ENCODE measurements around the gene MPP2.

Gene MPP2

GRCh38 chr17:43860927-43861622 is 46.3 kb downstream of the MPP2 start:
- DNase-seq (ENCODE audit: low read depth) = no peak
- in situ Hi-C loops (cut with HindIII; ENCODE audit: low sequenced_read_pairs) = no loop called here
- no peak overlapping the region for H3K4me3 ChIP-seq (ENCODE audit: low read depth, low read length)
- TF ChIP-seq CTCF (IDR thresholded peaks at IDR 0.05; ENCODE audit: low read depth, low read length, missing control alignments) = no peak

DNA sequence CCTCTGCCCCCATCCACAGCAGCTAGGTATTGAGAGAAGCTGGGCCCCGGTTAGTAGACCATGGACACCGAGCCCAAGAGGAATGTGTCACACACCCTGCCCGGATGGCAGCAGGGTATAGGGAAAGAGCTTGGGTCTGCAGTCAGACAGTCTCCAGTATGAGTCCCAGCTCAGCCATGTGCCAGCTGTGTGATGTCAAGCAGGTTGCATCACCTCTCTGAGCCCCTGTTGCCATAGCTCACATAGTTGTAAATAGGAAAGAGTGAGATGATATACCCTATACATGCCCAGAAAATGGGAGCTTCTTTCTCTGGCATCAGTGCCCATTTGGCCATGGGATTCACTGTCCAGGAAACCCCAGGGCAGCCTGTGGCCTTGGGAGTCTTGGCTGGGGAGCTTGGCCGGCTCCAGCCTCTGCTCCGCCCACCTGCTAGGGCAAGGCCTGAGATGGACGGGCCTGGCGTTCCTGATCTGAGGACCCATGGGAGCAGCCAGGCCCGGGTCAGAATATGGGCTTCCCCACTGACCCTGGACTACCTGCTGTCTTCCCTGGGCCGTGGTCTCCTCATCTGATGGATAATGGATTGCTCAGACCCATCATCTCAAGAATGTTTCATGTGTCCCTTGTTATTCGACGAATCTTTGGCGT is 47.1 kb downstream of the MPP2 start:
- in situ Hi-C loops (cut with HindIII; ENCODE audit: low sequenced_read_pairs) = no loop called here
- DNase-seq (ENCODE audit: low read depth) = no peak
- H3K4me3 ChIP-seq (ENCODE audit: low read depth, low read length) = no peak overlapping the region
- no peak for TF ChIP-seq CTCF (IDR thresholded peaks at IDR 0.05; ENCODE audit: low read depth, low read length, missing control alignments)

GRCh38 chr17:43857957-43858600 is 49.3 kb downstream of the MPP2 start:
- DNase-seq (ENCODE audit: low read depth) = no peak
- no peak for TF ChIP-seq CTCF (IDR thresholded peaks at IDR 0.05; ENCODE audit: low read depth, low read length, missing control alignments)
- in situ Hi-C loops (cut with HindIII; ENCODE audit: low sequenced_read_pairs) = no loop called here
- no peak overlapping the region for H3K4me3 ChIP-seq (ENCODE audit: low read depth, low read length)

DNA sequence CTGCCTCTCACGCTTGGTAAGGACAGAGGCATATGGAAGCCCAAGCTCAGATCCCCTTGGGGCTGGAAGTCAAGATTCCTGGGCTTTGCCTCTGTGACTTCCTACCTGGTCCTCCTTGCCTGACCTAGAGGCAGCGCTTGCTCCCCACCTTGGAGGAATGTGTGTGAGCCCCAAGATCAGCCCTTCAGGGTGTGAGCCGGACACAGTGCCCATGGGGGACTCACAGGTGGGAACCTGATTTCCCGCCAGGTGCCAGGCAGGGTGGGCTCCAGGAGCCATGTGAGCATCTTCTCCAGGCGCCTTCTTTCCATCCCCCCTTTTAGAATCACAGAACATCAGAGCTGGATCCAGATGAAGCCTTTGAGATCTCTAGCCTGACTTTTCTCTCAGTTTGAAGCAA is 50.2 kb downstream of the MPP2 start:
- no peak for DNase-seq (ENCODE audit: low read depth)
- H3K4me3 ChIP-seq (ENCODE audit: low read depth, low read length) = no peak overlapping the region
- no peak for TF ChIP-seq CTCF (IDR thresholded peaks at IDR 0.05; ENCODE audit: low read depth, low read length, missing control alignments)
- in situ Hi-C loops (cut with HindIII; ENCODE audit: low sequenced_read_pairs) = no loop called here

GRCh38 chr17:43856141-43856540 is 51.2 kb downstream of the MPP2 start:
- DNase-seq (ENCODE audit: low read depth) = no peak
- in situ Hi-C loops (cut with HindIII; ENCODE audit: low sequenced_read_pairs) = no loop called here
- H3K4me3 ChIP-seq (ENCODE audit: low read depth, low read length) = no peak overlapping the region
- TF ChIP-seq CTCF (IDR thresholded peaks at IDR 0.05; ENCODE audit: low read depth, low read length, missing control alignments) = no peak

GRCh38 chr17:43855061-43855460 is 52.3 kb downstream of the MPP2 start:
- no peak for DNase-seq (ENCODE audit: low read depth)
- H3K4me3 ChIP-seq (ENCODE audit: low read depth, low read length) = no peak overlapping the region
- TF ChIP-seq CTCF (IDR thresholded peaks at IDR 0.05; ENCODE audit: low read depth, low read length, missing control alignments) = no peak
- in situ Hi-C loops (cut with HindIII; ENCODE audit: low sequenced_read_pairs) = no loop called here

All from astrocyte of the cerebellum (primary cell).